ENCODE data around the gene CCL28. TPM values are rescaled to one million over a fixed set of nuclear protein-coding genes. Genes with fewer than 3 reads are reported as not detected.

The CCL28 gene
- total and polyA plus RNA-seq, 9 of the 15 experiments (the other 6 are each of a cell fraction or from before 2014, with no cell fraction given): not detected

DNA sequence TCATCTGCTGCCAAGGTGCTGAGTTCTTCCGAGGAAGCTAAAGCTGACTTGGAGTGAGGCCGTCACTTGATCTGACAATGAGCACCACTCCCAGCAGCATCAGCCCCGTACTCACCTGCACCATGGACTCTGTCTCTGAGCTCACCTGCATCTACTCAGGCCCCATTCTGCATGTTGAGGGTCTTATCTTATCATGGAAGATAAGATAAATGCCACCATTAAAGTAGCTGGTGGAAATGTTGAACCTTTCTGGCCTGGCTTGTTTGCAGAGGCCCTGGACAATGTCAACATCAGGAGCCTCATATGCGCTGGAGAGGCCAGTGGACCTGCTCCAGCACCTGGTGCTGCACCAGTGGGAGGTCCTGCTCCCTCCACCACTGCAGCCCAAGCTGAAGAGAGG is 64.0 kb downstream of the CCL28 start:
- no peaks in the 10 kb centered on the region for H3K27me3 ChIP-seq (ENCODE audit: control insufficient read depth in 2 of 2, insufficient read depth in 2 of 2, low read length in 2 of 2)
- peaks cover 0 to 12% of the 10 kb centered on the region in 2 experiments; a peak in 4 of 5 replicates for H3K4me1 ChIP-seq (replicated peaks in 1 of 2; ENCODE audit: control insufficient read depth in 2 of 2, insufficient read depth in 2 of 2, low read length in 2 of 2)
- no peak overlapping the region for H3K4me2 ChIP-seq (ENCODE audit: insufficient read depth, low read length)
- H4K20me1 ChIP-seq (replicated peaks; ENCODE audit: control insufficient read depth, insufficient read depth, low read length): no peaks in the 10 kb centered on the region
- intact Hi-C loops (cut with micrococcal nuclease): no loop called here
- FAIRE-seq (no peak), DNase-seq (ENCODE audit: extremely low read depth in 1 of 4, low spot score in 3 of 4) (no peak), ATAC-seq (no peak)
- H3K9me1 ChIP-seq (ENCODE audit: control insufficient read depth, insufficient read depth, low read length): no peaks in the 10 kb centered on the region
- in situ Hi-C loops (cut with MboI): no loop called here
- no peak overlapping the region for H3K4me3 ChIP-seq
- H2AFZ ChIP-seq (ENCODE audit: low read depth, low read length): no peak overlapping the region
- POLR2A ChIA-PET: interaction anchor here (0.6 to 1.3 kb wide), 3 partner anchors 18 to 80 kb away, joined by 3 to 4 read pairs (median 4); partner anchors contain the start of gene HMGCS1
- no peaks in the 10 kb centered on the region for H3K36me3 ChIP-seq (ENCODE audit: control insufficient read depth, insufficient read depth, low read length)
- no TSS peak for BruUV-seq (replicated peaks)
- H3K9ac ChIP-seq (ENCODE audit: insufficient read depth in 1 of 2, low read depth in 2 of 2, low read length in 2 of 2): no peak overlapping the region
- no peak overlapping the region for H3K27ac ChIP-seq (ENCODE audit: extremely low read depth, low read depth, low read length)
- WGBS (ENCODE audit: insufficient coverage, low coverage, missing lambda C conversion rate): 54% methylated on average over 4 of the region's 4 CpGs
- no peaks in the 10 kb centered on the region for H3K9me3 ChIP-seq (replicated peaks; ENCODE audit: control insufficient read depth, insufficient read depth, low read depth, low read length)
- H3K79me2 ChIP-seq (ENCODE audit: control insufficient read depth, insufficient read depth, low read length): no peaks in the 10 kb centered on the region
- CTCF ChIA-PET (ENCODE audit: low intra/inter-chr PET ratio): no interaction called here
- no peak for TF ChIP-seq FOSL1 (tag; conservative IDR thresholded peaks at IDR 0.05)
- no peak for TF ChIP-seq RBM25 (IDR thresholded peaks at IDR 0.05; ENCODE audit: low read depth, low read length, severe bottlenecking)
- TF ChIP-seq SREBF2 (CRISPR knock-in tag; IDR thresholded peaks at IDR 0.05): no peak
- TF ChIP-seq CCAR2 (IDR thresholded peaks at IDR 0.05; ENCODE audit: low read depth, low read length): no peak
- TF ChIP-seq, protein P1, sequence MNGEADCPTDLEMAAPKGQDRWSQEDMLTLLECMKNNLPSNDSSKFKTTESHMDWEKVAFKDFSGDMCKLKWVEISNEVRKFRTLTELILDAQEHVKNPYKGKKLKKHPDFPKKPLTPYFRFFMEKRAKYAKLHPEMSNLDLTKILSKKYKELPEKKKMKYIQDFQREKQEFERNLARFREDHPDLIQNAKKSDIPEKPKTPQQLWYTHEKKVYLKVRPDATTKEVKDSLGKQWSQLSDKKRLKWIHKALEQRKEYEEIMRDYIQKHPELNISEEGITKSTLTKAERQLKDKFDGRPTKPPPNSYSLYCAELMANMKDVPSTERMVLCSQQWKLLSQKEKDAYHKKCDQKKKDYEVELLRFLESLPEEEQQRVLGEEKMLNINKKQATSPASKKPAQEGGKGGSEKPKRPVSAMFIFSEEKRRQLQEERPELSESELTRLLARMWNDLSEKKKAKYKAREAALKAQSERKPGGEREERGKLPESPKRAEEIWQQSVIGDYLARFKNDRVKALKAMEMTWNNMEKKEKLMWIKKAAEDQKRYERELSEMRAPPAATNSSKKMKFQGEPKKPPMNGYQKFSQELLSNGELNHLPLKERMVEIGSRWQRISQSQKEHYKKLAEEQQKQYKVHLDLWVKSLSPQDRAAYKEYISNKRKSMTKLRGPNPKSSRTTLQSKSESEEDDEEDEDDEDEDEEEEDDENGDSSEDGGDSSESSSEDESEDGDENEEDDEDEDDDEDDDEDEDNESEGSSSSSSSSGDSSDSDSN (IDR thresholded peaks at IDR 0.05; ENCODE audit: borderline replicate concordance in 1 of 2, low read depth in 2 of 2, low read length in 2 of 2): no peak
- no peak for TF ChIP-seq ZFX (CRISPR knock-in tag; IDR thresholded peaks at IDR 0.05)
- no peak for TF ChIP-seq IFI16 (CRISPR knock-in tag; IDR thresholded peaks at IDR 0.05)
- TF ChIP-seq, protein P2, sequence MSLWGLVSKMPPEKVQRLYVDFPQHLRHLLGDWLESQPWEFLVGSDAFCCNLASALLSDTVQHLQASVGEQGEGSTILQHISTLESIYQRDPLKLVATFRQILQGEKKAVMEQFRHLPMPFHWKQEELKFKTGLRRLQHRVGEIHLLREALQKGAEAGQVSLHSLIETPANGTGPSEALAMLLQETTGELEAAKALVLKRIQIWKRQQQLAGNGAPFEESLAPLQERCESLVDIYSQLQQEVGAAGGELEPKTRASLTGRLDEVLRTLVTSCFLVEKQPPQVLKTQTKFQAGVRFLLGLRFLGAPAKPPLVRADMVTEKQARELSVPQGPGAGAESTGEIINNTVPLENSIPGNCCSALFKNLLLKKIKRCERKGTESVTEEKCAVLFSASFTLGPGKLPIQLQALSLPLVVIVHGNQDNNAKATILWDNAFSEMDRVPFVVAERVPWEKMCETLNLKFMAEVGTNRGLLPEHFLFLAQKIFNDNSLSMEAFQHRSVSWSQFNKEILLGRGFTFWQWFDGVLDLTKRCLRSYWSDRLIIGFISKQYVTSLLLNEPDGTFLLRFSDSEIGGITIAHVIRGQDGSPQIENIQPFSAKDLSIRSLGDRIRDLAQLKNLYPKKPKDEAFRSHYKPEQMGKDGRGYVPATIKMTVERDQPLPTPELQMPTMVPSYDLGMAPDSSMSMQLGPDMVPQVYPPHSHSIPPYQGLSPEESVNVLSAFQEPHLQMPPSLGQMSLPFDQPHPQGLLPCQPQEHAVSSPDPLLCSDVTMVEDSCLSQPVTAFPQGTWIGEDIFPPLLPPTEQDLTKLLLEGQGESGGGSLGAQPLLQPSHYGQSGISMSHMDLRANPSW (CRISPR knock-in tag; IDR thresholded peaks at IDR 0.05): no peak
- TF ChIP-seq MIER1 (IDR thresholded peaks at IDR 0.05; ENCODE audit: low read depth): no peak
- TF ChIP-seq, protein P3, sequence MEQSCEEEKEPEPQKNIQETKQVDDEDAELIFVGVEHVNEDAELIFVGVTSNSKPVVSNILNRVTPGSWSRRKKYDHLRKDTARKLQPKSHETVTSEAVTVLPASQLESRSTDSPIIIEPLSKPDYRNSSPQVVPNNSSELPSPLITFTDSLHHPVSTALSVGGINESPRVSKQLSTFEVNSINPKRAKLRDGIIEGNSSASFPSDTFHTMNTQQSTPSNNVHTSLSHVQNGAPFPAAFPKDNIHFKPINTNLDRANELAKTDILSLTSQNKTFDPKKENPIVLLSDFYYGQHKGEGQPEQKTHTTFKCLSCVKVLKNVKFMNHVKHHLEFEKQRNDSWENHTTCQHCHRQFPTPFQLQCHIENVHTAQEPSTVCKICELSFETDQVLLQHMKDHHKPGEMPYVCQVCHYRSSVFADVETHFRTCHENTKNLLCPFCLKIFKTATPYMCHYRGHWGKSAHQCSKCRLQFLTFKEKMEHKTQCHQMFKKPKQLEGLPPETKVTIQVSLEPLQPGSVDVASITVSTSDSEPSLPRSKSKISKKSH (CRISPR knock-in tag; IDR thresholded peaks at IDR 0.05): no peak
- TF ChIP-seq SMAD4 (CRISPR knock-in tag; conservative IDR thresholded peaks at IDR 0.05): no peak
- no peak for TF ChIP-seq BACH1 (tag; IDR thresholded peaks at IDR 0.05)
- no peak for TF ChIP-seq ZNF696 (CRISPR knock-in tag; conservative IDR thresholded peaks at IDR 0.05)
- no peak for TF ChIP-seq U2AF2 (optimal IDR thresholded peaks at IDR 0.05; ENCODE audit: low read depth, low read length)
- TF ChIP-seq, protein P4, sequence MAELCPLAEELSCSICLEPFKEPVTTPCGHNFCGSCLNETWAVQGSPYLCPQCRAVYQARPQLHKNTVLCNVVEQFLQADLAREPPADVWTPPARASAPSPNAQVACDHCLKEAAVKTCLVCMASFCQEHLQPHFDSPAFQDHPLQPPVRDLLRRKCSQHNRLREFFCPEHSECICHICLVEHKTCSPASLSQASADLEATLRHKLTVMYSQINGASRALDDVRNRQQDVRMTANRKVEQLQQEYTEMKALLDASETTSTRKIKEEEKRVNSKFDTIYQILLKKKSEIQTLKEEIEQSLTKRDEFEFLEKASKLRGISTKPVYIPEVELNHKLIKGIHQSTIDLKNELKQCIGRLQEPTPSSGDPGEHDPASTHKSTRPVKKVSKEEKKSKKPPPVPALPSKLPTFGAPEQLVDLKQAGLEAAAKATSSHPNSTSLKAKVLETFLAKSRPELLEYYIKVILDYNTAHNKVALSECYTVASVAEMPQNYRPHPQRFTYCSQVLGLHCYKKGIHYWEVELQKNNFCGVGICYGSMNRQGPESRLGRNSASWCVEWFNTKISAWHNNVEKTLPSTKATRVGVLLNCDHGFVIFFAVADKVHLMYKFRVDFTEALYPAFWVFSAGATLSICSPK (IDR thresholded peaks at IDR 0.05; ENCODE audit: borderline replicate concordance): no peak
